OCI-LY3 (cell line): ENCODE data around the gene TERF2IP.
A peak's percentile ranks its signal among the peaks of the same experiment; 100 is the strongest.

Source experiments
- H2AFZ ChIP-seq: fragments of 200-600, 300-600 bp; shearing (Covaris generic); 2 replicates; pipeline ENCODE4 v1.6.0; 2014; ENCODE audit warnings: antibody characterized with exemption, low read depth, low read length
- H3K27ac ChIP-seq: fragments of 200-600, 300-600 bp; sonication (generic); 2 replicates; pipeline ENCODE4 v1.5.1; 2014; ENCODE audit warnings: mild to moderate bottlenecking, low read length, moderate library complexity, mixed read lengths
- H3K27me3 ChIP-seq: fragments of 200-600, 300-600 bp; sonication (generic); 2 replicates; pipeline ENCODE4 v1.6.1; 2014; ENCODE audit warnings: low read depth, low read length, mixed read lengths
- H3K36me3 ChIP-seq: fragments of 200-600, 300-600 bp; sonication (generic); replicated peaks from 2 replicates; pipeline ENCODE3; 2014; ENCODE audit warnings: low read depth, low read length, mixed read lengths
- H3K4me1 ChIP-seq: fragments of 300-600, 200-600 bp; sonication (generic); 2 replicates; pipeline ENCODE4 v1.6.1; 2014; ENCODE audit warnings: low read length, mixed read lengths
- H3K4me2 ChIP-seq: fragments of 200-600, 300-600 bp; sonication (generic); 2 replicates; pipeline ENCODE4 v1.6.1; 2014; ENCODE audit warnings: low read length, mixed read lengths
- H3K4me3 ChIP-seq: fragments of 300-600, 200-600 bp; sonication (generic); 2 replicates; pipeline ENCODE4 v1.5.1; 2014; ENCODE audit warnings: antibody characterized with exemption, mild to moderate bottlenecking, low read length, moderate library complexity
- H3K79me2 ChIP-seq: fragments of 300-600, 200-600 bp; shearing (Covaris generic); 2 replicates; pipeline ENCODE4 v1.6.1; 2014; ENCODE audit warnings: mild to moderate bottlenecking, low read length, mixed read lengths
- H3K9ac ChIP-seq: fragments of 300-600, 200-600 bp; shearing (Covaris generic); 2 replicates; pipeline ENCODE4 v1.6.0; 2014; ENCODE audit warnings: mild to moderate bottlenecking, low read length, moderate library complexity
- H3K9me3 ChIP-seq: fragments of 200-600, 300-600 bp; shearing (Covaris generic); 2 replicates; pipeline ENCODE4 v1.6.1; 2014; ENCODE audit warnings: low read length, mixed read lengths; ENCODE audit not compliant: insufficient read depth
- H4K20me1 ChIP-seq: fragments of 200-600, 300-600 bp; sonication (generic); 2 replicates; pipeline ENCODE4 v1.6.1; 2016; ENCODE audit warnings: low read length, mixed read lengths; ENCODE audit not compliant: insufficient read depth
- EZH2phosphoT487 ChIP-seq: fragments of 200-600 bp; shearing (Covaris generic); IDR thresholded peaks from 2 replicates; pipeline ENCODE4 v1.6.1; 2018; ENCODE audit warnings: antibody characterized with exemption, mixed run types, low read depth
- TF ChIP-seq, protein P1 (sequence below): fragments of 200-600, 300-600 bp; sonication (generic); IDR thresholded peaks from 2 replicates; pipeline ENCODE4 v1.5.1; 2014; ENCODE audit warnings: antibody characterized with exemption, low read length, low read depth

The TERF2IP gene

DNA sequence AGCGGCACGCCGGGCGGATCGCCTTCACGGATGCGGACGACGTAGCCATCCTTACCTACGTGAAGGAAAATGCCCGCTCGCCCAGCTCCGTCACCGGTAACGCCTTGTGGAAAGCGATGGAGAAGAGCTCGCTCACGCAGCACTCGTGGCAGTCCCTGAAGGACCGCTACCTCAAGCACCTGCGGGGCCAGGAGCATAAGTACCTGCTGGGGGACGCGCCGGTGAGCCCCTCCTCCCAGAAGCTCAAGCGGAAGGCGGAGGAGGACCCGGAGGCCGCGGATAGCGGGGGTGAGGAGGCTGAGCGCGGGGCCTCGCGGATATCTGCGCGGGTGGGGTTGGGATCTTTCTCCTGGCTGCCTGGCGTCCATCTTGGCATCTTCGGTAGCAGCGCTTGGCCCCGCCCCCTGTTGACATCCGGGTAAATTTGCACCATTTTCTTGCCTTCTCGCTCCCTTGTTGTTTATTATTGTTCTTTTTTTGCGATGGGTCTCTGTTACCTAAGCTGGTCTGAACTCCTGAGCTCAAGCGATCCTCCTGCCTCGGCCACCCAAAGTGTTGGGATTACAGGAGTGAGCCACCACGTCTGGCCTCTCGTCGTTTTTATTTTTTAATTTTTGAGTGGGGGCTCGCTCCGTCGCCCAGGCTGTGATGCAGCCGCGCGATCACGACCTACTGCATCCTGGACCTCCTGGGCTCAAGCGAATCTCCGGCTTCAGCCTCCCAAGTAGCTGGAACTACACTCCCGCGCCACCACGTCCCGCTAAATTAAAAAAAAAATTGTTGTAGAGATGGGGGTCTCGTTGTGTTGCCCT is 898 bp downstream of the TERF2IP start:
- H3K79me2 ChIP-seq: peaks cover 98% of the 10 kb centered on the region
- peak overlapping the region; percentile 54; the same call in 1 of the 2 replicates for H2AFZ ChIP-seq
- H3K9me3 ChIP-seq: no peaks in the 10 kb centered on the region
- H3K36me3 ChIP-seq: peaks cover 26% of the 10 kb centered on the region
- H3K4me2 ChIP-seq: peak overlapping the region; percentile 98
- peaks cover 48% of the 10 kb centered on the region for H4K20me1 ChIP-seq
- H3K4me1 ChIP-seq: peaks cover 48% of the 10 kb centered on the region
- H3K9ac ChIP-seq: peak overlapping the region; percentile 96
- no peak for TF ChIP-seq EZH2phosphoT487
- TF ChIP-seq, protein P1, sequence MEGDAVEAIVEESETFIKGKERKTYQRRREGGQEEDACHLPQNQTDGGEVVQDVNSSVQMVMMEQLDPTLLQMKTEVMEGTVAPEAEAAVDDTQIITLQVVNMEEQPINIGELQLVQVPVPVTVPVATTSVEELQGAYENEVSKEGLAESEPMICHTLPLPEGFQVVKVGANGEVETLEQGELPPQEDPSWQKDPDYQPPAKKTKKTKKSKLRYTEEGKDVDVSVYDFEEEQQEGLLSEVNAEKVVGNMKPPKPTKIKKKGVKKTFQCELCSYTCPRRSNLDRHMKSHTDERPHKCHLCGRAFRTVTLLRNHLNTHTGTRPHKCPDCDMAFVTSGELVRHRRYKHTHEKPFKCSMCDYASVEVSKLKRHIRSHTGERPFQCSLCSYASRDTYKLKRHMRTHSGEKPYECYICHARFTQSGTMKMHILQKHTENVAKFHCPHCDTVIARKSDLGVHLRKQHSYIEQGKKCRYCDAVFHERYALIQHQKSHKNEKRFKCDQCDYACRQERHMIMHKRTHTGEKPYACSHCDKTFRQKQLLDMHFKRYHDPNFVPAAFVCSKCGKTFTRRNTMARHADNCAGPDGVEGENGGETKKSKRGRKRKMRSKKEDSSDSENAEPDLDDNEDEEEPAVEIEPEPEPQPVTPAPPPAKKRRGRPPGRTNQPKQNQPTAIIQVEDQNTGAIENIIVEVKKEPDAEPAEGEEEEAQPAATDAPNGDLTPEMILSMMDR: no peak
- no peaks in the 10 kb centered on the region for H3K27me3 ChIP-seq
- peak overlapping the region; percentile 96 for H3K4me3 ChIP-seq
- peak overlapping the region; percentile 89 for H3K27ac ChIP-seq

DNA sequence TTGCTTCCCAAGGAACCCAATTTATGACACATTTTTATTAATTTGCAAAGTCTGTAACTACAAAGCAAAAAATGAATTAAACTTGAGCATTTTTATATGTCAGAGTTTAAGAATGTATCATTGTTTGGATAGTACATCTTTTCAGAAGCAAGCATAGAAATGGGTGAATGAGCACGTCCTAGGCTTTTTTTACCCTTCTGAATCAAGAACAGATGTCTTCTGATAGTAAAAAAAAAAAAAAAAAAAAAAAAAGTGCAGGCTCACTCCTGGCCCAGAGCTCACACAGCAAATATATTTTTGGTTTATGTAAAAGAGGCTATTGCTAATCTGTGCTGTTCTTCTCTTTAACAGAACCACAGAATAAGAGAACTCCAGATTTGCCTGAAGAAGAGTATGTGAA is 6.3 kb downstream of the TERF2IP start:
- TF ChIP-seq EZH2phosphoT487: no peak
- TF ChIP-seq, protein P1: no peak
- Histone ChIP-seq H3K4me3 (no peak overlapping the region), H3K79me2 (peaks cover 49% of the 10 kb centered on the region), H3K27me3 (no peaks in the 10 kb centered on the region), H2AFZ (no peak overlapping the region), H4K20me1 (peaks cover 46% of the 10 kb centered on the region), H3K9ac (no peak overlapping the region), H3K36me3 (peaks cover 41% of the 10 kb centered on the region), H3K4me1 (peaks cover 33% of the 10 kb centered on the region), H3K27ac (no peak overlapping the region), H3K4me2 (no peak overlapping the region), H3K9me3 (no peaks in the 10 kb centered on the region)

DNA sequence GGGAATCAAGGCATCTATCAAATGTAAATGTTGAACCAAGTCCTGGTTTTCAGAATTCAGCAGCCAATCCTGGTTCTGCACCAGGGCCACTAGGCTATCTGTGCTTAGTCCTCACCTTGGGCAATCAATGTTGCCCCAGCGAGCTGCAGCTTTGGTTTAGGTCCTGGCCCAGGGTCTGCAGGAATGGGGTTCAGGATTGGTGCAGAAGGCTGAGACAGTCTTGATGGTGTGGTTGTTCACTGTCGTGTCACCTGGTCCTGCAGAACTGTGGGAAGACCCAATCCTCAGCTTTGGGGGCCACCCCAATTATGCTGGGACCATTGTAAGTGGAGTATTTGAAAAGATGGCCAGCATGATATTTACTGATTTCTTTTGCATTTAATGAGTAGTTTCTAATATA is 10.6 kb downstream of the TERF2IP start:
- Histone ChIP-seq H3K9me3 (no peaks in the 10 kb centered on the region), H3K27me3 (no peaks in the 10 kb centered on the region), H3K79me2 (peaks cover 6% of the 10 kb centered on the region), H3K9ac (no peak overlapping the region), H3K4me3 (no peak overlapping the region), H3K36me3 (peaks cover 46% of the 10 kb centered on the region), H3K4me1 (no peaks in the 10 kb centered on the region), H2AFZ (no peak overlapping the region), H3K27ac (no peak overlapping the region), H3K4me2 (no peak overlapping the region), H4K20me1 (peaks cover 11% of the 10 kb centered on the region)
- TF ChIP-seq, protein P1: no peak
- TF ChIP-seq EZH2phosphoT487: no peak

DNA sequence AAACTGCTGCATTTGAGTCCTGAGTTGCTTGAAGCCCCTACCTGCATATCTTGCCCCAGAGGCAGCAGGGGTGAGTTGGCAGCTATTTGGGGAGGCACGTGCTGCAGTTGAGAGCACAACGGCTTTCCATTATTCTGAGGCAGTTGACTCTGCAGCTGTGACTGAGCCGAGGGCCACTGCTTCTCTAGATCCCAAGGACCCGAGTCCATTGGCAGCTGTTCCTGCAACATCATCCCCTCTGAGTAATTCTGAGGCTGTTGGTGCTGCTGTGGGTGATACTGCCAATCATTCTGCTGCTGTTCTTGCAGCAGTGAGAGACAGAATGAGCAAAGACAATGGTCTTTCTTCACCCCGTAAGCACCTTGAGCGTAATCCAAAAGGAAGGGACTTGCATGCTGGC is 12.7 kb downstream of the TERF2IP start:
- 0 out of 2 replicates have a peak, but pooled peaks cover 4% of the 10 kb centered on the region for H4K20me1 ChIP-seq
- H3K27ac ChIP-seq: no peak overlapping the region
- no peak for TF ChIP-seq EZH2phosphoT487
- TF ChIP-seq, protein P1: no peak
- H2AFZ ChIP-seq: no peak overlapping the region
- H3K27me3 ChIP-seq: no peaks in the 10 kb centered on the region
- H3K4me1 ChIP-seq: no peaks in the 10 kb centered on the region
- H3K4me2 ChIP-seq: no peak overlapping the region
- H3K9ac ChIP-seq: no peak overlapping the region
- peaks cover 41% of the 10 kb centered on the region for H3K36me3 ChIP-seq
- no peaks in the 10 kb centered on the region for H3K9me3 ChIP-seq
- no peaks in the 10 kb centered on the region for H3K79me2 ChIP-seq
- H3K4me3 ChIP-seq: no peak overlapping the region
